ENCODE results near the gene EXOC2. TPM values are rescaled to one million over a fixed set of nuclear protein-coding genes. Genes with fewer than 3 reads are reported as not detected.

EXOC2 gene
- total and polyA plus RNA-seq, 2 of the 13 experiments (the other 11 are each of a cell fraction or from before 2014, with no cell fraction given) = 12.6 to 22.9 TPM

DNA sequence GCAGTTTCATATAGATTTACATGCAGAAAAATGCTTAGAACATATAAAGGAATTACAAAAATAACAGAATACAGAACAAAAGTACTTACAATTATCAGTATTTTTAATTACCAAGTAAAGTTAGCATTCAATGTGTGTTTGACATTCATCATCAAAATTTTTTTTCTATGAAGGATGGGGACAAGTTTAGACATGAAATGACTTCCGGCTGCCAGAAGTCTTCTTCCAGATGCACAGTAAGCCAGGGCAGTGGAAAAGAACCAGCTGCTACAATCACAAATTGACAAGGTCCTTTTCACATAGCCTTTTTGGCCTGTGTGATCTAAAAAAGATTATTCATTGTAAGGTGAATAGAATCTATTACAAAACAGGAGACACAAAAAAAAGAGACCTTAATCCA is 109.8 kb downstream of the EXOC2 start:
- TF ChIP-seq KLF16 (CRISPR knock-in tag; IDR thresholded peaks at IDR 0.05) (no peak), PHF8 (CRISPR knock-in tag; IDR thresholded peaks at IDR 0.05) (no peak), KDM1A (CRISPR knock-in tag; IDR thresholded peaks at IDR 0.05) (no peak), PPARG (CRISPR knock-in tag; conservative IDR thresholded peaks at IDR 0.05) (no peak), KAT8 (CRISPR knock-in tag; IDR thresholded peaks at IDR 0.05) (no peak), ZNF674 (CRISPR knock-in tag; IDR thresholded peaks at IDR 0.05; ENCODE audit: low read depth) (no peak), ZNF7 (CRISPR knock-in tag; IDR thresholded peaks at IDR 0.05) (no peak), NPAS2 (CRISPR knock-in tag; IDR thresholded peaks at IDR 0.05; ENCODE audit: borderline replicate concordance) (no peak), NFIC (IDR thresholded peaks at IDR 0.05; ENCODE audit: low read length) (no peak), JARID2 (CRISPR knock-in tag; IDR thresholded peaks at IDR 0.05; ENCODE audit: insufficient replicate concordance) (no peak), ZNF121 (CRISPR knock-in tag; IDR thresholded peaks at IDR 0.05) (no peak), BCL6 (CRISPR knock-in tag; IDR thresholded peaks at IDR 0.05) (no peak), ZFP41 (CRISPR knock-in tag; IDR thresholded peaks at IDR 0.05; ENCODE audit: borderline replicate concordance) (no peak)
- TF ChIP-seq, protein P1, sequence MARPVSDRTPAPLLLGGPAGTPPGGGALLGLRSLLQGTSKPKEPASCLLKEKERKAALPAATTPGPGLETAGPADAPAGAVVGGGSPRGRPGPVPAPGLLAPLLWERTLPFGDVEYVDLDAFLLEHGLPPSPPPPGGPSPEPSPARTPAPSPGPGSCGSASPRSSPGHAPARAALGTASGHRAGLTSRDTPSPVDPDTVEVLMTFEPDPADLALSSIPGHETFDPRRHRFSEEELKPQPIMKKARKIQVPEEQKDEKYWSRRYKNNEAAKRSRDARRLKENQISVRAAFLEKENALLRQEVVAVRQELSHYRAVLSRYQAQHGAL (CRISPR knock-in tag; IDR thresholded peaks at IDR 0.05; ENCODE audit: not compliant biosample characterization) = no peak
- TF ChIP-seq, protein P2, sequence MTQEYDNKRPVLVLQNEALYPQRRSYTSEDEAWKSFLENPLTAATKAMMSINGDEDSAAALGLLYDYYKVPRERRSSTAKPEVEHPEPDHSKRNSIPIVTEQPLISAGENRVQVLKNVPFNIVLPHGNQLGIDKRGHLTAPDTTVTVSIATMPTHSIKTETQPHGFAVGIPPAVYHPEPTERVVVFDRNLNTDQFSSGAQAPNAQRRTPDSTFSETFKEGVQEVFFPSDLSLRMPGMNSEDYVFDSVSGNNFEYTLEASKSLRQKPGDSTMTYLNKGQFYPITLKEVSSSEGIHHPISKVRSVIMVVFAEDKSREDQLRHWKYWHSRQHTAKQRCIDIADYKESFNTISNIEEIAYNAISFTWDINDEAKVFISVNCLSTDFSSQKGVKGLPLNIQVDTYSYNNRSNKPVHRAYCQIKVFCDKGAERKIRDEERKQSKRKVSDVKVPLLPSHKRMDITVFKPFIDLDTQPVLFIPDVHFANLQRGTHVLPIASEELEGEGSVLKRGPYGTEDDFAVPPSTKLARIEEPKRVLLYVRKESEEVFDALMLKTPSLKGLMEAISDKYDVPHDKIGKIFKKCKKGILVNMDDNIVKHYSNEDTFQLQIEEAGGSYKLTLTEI (CRISPR knock-in tag; conservative IDR thresholded peaks at IDR 0.05) = no peak
- TF ChIP-seq, protein P3, sequence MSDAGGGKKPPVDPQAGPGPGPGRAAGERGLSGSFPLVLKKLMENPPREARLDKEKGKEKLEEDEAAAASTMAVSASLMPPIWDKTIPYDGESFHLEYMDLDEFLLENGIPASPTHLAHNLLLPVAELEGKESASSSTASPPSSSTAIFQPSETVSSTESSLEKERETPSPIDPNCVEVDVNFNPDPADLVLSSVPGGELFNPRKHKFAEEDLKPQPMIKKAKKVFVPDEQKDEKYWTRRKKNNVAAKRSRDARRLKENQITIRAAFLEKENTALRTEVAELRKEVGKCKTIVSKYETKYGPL (CRISPR knock-in tag; IDR thresholded peaks at IDR 0.05) = no peak
- intact Hi-C loops (cut with micrococcal nuclease; ENCODE audit: unreplicated experiment) (no loop called here), in situ Hi-C loops (cut with HindIII; ENCODE audit: extremely low pct_ligation_motif_present, low pct_unique_long_range_greater_than_20kb) (loop anchor here (10.0 kb wide), 1 partner anchor 192 kb away; no protein-coding TSS in a partner anchor)
- no peak overlapping the region for H3K4me2 ChIP-seq (ENCODE audit: low read depth, low read length)
- H3K4me3 ChIP-seq (replicated peaks in 1 of 3; ENCODE audit: insufficient read depth in 1 of 3, low read depth in 2 of 3, low read length in 3 of 3) = no peak overlapping the region
- BruUV-seq (replicated peaks) = no TSS peak
- FAIRE-seq (peak; percentile 42), ATAC-seq (no peak), DNase-seq (ENCODE audit: low spot score) (no peak)
- H3K36me3 ChIP-seq (replicated peaks in 1 of 2; ENCODE audit: control insufficient read depth in 1 of 2, insufficient read depth in 2 of 2, low read length in 2 of 2) = no peaks in the 10 kb centered on the region
- H3K27ac ChIP-seq (ENCODE audit: extremely low read length, insufficient read depth, low read length) = no peak overlapping the region
- H4K20me1 ChIP-seq (ENCODE audit: insufficient read depth, low read length) = no peaks in the 10 kb centered on the region
- H3K4me1 ChIP-seq (ENCODE audit: insufficient read depth, low read length) = no peaks in the 10 kb centered on the region
- no peak overlapping the region for H2AFZ ChIP-seq (ENCODE audit: low read length)
- WGBS (ENCODE audit: low lambda C conversion rate) = 96% methylated on average over 1 of the region's 1 CpG
- H3K9ac ChIP-seq (ENCODE audit: insufficient read depth, low read depth, low read length) = no peak overlapping the region
- H3K79me2 ChIP-seq (ENCODE audit: insufficient read depth, low read length) = no peaks in the 10 kb centered on the region
- ChIA-PET CTCF (ENCODE audit: low intra/inter-chr PET ratio, low total read pairs) (no interaction called here), POLR2A (no interaction called here)
- no peaks in the 10 kb centered on the region for H3K27me3 ChIP-seq (ENCODE audit: control insufficient read depth in 1 of 2, insufficient read depth in 2 of 2, low read length in 2 of 2)
- H3K9me3 ChIP-seq (ENCODE audit: low read length) = no peaks in the 10 kb centered on the region

All from HepG2 (cell line).